RWPE1 (cell line): ENCODE data around the gene MUC4.
"Not testable (repeated sequence)": the region's sequence is repeated elsewhere in the genome, so short reads cannot be mapped to it uniquely, and the experiment has no call there.

Source experiments
- CTCF ChIA-PET: fragments of 350-600 bp; sonication (Branson Sonifier 250); formaldehyde crosslinking; extraction: SDS; loops from one replicate; lab custom pipeline; 2021; lab: Yijun Ruan, JAX
- POLR2A ChIA-PET: fragments of 400-600 bp; formaldehyde crosslinking; extraction: SDS; loops from one replicate; lab custom pipeline; 2020; ENCODE audit warnings: antibody characterized with exemption; ENCODE audit not compliant: low non-redundant PET; lab: Yijun Ruan, JAX
- DNase-seq: peaks from one replicate; pipeline ENCODE4 v3.0.0; 2012; ENCODE audit warnings: low spot score
- H3K27ac ChIP-seq: fragments of 450-650 bp; 2 replicates; pipeline ENCODE4 v1.5.1; 2017
- TF ChIP-seq, protein P1 (sequence below): fragments of 450-650 bp; conservative IDR thresholded peaks from 2 replicates; pipeline ENCODE4 v1.5.1; 2017; ENCODE audit warnings: low read depth, mild to moderate bottlenecking

The MUC4 gene

DNA sequence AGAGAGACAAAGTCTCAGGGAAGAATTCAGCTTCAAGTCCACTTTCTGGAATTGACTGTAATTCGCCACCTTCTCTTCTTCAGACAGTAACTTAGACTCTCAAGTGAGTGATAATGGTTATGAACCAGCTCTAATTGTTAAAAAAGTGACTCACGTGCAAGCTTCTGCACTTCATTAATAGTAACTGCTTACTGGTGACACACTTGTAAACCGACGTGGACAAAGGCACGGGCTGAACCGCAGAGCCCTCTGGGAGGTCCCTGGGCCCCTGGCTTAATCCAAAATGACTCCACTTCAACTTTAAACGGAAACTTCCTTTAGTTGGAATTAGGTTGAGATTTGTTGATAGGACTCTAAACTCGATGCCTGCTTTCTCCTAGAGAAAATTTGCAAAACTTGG is 17.0 kb downstream of the MUC4 start:
- ChIA-PET POLR2A (no interaction called here), CTCF (interaction anchor here (0.6 kb wide), 1 partner anchor 9 kb away, joined by 3 read pairs; no protein-coding TSS in a partner anchor)
- TF ChIP-seq, protein P1, sequence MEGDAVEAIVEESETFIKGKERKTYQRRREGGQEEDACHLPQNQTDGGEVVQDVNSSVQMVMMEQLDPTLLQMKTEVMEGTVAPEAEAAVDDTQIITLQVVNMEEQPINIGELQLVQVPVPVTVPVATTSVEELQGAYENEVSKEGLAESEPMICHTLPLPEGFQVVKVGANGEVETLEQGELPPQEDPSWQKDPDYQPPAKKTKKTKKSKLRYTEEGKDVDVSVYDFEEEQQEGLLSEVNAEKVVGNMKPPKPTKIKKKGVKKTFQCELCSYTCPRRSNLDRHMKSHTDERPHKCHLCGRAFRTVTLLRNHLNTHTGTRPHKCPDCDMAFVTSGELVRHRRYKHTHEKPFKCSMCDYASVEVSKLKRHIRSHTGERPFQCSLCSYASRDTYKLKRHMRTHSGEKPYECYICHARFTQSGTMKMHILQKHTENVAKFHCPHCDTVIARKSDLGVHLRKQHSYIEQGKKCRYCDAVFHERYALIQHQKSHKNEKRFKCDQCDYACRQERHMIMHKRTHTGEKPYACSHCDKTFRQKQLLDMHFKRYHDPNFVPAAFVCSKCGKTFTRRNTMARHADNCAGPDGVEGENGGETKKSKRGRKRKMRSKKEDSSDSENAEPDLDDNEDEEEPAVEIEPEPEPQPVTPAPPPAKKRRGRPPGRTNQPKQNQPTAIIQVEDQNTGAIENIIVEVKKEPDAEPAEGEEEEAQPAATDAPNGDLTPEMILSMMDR, result no peak
- no peak overlapping the region for H3K27ac ChIP-seq
- no peak for DNase-seq

DNA sequence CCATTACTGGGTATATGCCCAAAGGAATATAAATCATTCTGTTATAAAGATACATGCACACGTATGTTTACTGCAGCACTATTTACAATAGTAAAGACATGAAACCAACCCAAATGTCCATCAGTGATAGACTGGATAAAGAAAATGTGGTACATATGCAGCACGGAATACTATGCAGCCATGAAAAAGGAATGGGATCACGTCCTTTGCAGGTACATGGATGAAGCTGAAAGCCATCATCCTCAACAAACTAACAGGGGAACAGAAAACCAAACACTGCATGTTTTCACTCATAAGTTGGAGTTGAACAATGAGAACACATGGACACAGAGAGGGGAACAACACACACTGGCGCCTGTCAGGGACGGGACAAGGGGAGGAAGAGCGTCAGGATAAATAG is 19.1 kb downstream of the MUC4 start:
- DNase-seq, CTCF ChIA-PET, POLR2A ChIA-PET: not testable (repeated sequence)

DNA sequence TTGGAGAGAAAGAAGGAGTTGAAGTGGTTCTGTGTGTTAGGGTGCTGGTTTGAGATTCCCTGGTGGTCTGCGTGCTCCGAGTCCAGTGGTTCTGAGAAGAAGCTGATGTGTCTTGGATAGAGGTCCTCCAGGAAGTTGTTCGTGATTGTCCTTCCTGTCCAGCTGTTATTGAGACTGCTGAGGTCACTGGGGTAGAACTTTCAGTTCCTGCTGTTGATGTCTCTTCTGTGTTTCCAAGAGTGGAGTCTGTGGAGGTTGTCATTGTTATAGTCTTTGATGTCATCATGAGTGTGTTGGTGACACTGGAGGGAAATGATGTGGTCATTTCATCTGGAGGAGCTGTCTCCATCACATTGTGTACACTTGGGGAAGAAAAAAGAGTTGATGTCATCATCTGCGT is 20.8 kb downstream of the MUC4 start:
- ChIA-PET POLR2A (no interaction called here), CTCF (no interaction called here)
- H3K27ac ChIP-seq, result no peak overlapping the region
- TF ChIP-seq, protein P1, result no peak
- no peak for DNase-seq

More for the DNA sequence above, 19.1 kb downstream of the MUC4 start:
- not testable (repeated sequence) for H3K27ac ChIP-seq

DNA sequence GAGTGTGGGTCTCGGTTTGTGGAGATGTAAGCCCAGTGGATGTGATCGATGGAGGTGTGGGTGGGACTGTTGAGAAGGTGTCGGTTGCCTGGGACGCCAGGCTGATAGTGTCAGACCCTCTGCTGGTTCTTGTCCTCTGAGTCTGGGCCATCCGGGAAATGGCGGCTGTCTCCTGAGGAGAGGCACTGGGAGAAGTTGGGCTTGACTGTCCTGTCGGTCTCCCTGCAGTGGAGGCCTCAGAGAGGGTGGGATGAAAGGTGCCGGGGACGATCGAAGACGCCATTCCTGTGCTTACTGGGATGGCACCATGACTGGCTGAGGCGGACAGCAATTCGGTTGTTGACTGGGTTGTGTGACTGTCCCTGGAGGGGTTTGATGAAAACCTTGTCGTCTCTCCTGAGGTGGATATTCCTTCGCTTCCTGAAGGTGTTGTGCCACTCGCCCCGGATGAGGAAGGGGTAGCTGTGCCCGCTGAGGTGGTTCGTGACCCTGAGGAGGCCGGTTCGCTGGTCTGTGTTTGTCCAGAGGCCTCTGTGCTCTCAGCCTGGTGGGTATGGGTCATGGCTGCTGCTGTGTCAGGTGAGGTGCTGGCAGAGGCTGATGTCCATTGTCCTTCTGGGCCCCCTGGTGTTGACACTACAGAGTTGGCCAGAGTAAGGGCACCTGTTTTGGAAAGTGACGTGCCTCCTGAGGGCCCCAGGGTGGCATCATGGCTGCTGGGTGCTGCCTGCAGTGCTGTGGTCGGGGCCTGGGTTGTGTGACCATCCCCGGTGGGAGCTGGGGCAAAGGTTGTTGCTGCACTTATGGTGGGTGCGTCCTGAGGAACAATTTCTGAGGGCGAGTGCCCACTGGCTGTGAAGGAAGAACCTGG is 22.8 kb downstream of the MUC4 start:
- H3K27ac ChIP-seq, result no peak overlapping the region
- ChIA-PET CTCF (interaction anchor here (0.6 kb wide), 1 partner anchor 15 kb away, joined by 3 read pairs; no protein-coding TSS in a partner anchor), POLR2A (no interaction called here)
- TF ChIP-seq, protein P1, result no peak
- no peak for DNase-seq

DNA sequence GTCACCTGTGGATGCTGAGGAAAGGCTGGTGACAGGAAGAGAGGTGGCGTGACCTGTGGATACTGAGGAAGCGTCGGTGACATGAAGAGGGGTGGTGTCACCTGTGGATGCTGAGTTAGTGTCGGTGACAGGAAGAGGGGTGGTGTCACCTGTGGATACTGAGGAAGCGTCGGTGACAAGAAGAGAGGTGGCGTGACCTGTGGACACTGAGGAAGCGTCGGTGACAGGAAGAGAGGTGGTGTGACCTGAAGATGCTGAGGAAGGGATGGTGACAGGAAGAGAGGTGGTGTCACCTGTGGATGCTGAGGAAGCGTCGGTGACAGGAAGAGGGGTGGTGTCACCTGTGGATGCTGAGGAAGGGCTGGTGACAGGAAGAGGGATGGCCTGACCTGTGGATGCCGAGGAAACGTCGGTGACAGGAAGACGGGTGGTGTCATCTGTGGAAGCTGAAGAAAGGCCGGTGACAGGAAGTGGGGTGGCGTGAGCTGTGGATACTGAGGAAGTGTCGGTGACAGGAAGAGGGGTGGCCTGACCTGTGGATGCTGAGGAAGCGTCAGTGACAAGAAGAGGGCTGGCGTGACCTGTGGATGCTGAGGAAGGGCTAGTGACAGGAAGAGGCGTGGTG is 25.8 kb downstream of the MUC4 start:
- CTCF ChIA-PET, DNase-seq, H3K27ac ChIP-seq, POLR2A ChIA-PET: not testable (repeated sequence)

DNA sequence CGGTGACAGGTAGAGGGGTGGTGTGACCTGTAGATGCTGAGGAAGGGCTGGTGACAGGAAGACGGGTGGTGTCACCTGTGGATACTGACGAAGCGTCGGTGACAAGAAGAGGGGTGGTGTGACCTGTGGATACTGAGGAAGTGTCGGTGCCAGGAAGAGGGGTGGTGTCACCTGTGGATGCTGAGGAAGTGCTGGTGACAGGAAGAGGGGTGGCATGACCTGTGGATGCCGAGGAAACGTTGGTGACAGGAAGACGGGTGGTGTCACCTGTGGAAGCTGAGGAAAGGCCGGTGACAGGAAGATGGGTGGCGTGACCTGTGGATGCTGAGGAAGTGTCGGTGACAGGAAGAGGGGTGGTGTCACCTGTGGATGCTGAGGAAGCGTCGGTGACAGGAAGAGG is 27.7 kb downstream of the MUC4 start:
- H3K27ac ChIP-seq, DNase-seq, POLR2A ChIA-PET, CTCF ChIA-PET: not testable (repeated sequence)

DNA sequence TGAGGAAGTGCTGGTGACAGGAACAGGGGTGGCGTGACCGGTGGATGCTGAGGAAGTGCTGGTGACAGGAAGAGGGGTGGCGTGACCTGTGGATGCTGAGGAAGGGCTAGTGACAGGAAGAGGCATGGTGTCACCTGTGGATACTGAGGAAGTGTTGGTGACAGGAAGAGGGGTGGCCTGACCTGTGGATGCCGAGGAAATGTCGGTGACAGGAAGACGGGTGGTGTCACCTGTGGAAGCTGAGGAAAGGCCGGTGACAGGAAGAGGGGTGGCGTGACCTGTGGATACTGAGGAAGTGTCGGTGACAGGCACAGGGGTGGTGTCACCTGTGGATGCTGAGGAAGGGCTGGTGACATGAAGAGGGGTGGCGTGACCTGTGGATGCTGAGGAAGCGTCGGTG is 30.5 kb downstream of the MUC4 start:
- POLR2A ChIA-PET, CTCF ChIA-PET, DNase-seq, H3K27ac ChIP-seq: not testable (repeated sequence)

DNA sequence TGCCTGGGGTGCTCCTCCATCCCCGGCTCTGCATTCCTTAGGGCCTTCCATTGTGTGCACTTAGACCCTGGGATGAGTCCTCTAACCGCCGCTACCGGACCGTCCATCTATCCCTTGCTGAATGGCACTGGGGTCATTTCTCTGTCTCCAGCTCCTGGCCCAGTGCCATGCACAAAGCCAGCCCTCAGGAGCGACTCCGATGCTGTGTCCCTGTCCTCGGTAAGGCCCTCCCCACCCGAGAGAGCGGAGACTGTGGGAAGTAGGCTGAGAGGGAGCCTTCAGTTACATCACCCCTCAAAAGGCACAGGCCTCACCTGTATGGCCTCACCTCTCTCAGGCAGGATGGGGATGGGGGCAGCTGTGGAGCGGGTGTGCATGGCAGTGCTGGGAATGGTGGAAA is 33.8 kb downstream of the MUC4 start:
- TF ChIP-seq, protein P1, result no peak
- POLR2A ChIA-PET, result no interaction called here
- DNase-seq, result no peak
- H3K27ac ChIP-seq, result no peak overlapping the region
- CTCF ChIA-PET, result interaction anchor here (0.6 kb wide), 1 partner anchor 245 kb away, joined by 3 read pairs; no protein-coding TSS in a partner anchor
